Suppressor macrophage treated with lipopolysaccharide for 4 hours (primary cell): Measurements from ENCODE around the gene LRRK1.

Experiments used
- DNase-seq: peaks from one replicate; pipeline ENCODE4 v3.0.0-alpha.2; 2020

Gene LRRK1

GRCh38 chr15:100986158-100986896 lies 67.2 kb downstream of the LRRK1 start:
- no peak for DNase-seq

GRCh38 chr15:100987143-100987542 lies 68.0 kb downstream of the LRRK1 start:
- DNase-seq = peak; percentile 50

GRCh38 chr15:100988297-100988696 lies 69.1 kb downstream of the LRRK1 start:
- no peak for DNase-seq

GRCh38 chr15:100988857-100989256 lies 69.7 kb downstream of the LRRK1 start:
- DNase-seq = peak; percentile 49

- no peak for DNase-seq
These were observed 75.7 kb downstream of the LRRK1 start for GRCh38 chr15:100994597-100995446.

- no peak for DNase-seq
These were observed 76.6 kb downstream of the LRRK1 start for GRCh38 chr15:100995471-100996430.

GRCh38 chr15:100997442-100997841 lies 78.3 kb downstream of the LRRK1 start:
- DNase-seq = no peak

- DNase-seq = no peak
These were observed 79.5 kb downstream of the LRRK1 start for GRCh38 chr15:100998630-100999029.

- no peak for DNase-seq
These were observed 80.2 kb downstream of the LRRK1 start for GRCh38 chr15:100999369-100999768.

GRCh38 chr15:101000271-101000681 lies 81.1 kb downstream of the LRRK1 start:
- no peak for DNase-seq

- DNase-seq = no peak
These were observed 81.9 kb downstream of the LRRK1 start for GRCh38 chr15:101001056-101001455.

GRCh38 chr15:101001796-101002195 lies 82.6 kb downstream of the LRRK1 start:
- no peak for DNase-seq

GRCh38 chr15:101003081-101003480 lies 83.9 kb downstream of the LRRK1 start:
- DNase-seq = peak; percentile 42

- no peak for DNase-seq
These were observed 84.5 kb downstream of the LRRK1 start for GRCh38 chr15:101003706-101004105.

- DNase-seq = no peak
These were observed 85.3 kb downstream of the LRRK1 start for GRCh38 chr15:101004500-101004899.

GRCh38 chr15:101004986-101005747 lies 86.0 kb downstream of the LRRK1 start:
- no peak for DNase-seq

- DNase-seq = peak; percentile 91
These were observed 88.0 kb downstream of the LRRK1 start for GRCh38 chr15:101006931-101007691.

- DNase-seq = peak; percentile 88
These were observed 89.3 kb downstream of the LRRK1 start for GRCh38 chr15:101008158-101009139.

- DNase-seq = no peak
These were observed 90.0 kb downstream of the LRRK1 start for GRCh38 chr15:101009176-101009575.

- DNase-seq = no peak
These were observed 91.6 kb downstream of the LRRK1 start for GRCh38 chr15:101010781-101011180.
